Upper lobe of left lung (tissue), 4 donors: ENCODE data around the gene RAB29.

Experiments used
- EP300 ChIP-seq, 4 donors: sonication (generic); formaldehyde crosslinking; IDR thresholded peaks; one replicate each; pipeline ENCODE4 v1.5.1; 2017; ENCODE audit warnings: antibody characterized with exemption in 4 of 4, control low read depth in 2 of 4
- TF ChIP-seq, protein P1 (sequence below), 6 experiments: fragments of 450-650 bp in 4 of 6; fragments of 200-600 bp in 2 of 6; sonication (generic) in 2 of 6; IDR thresholded peaks; one replicate each; pipeline ENCODE4 v1.5.1; 2016 to 2019; ENCODE audit warnings: antibody characterized with exemption in 6 of 6

DNA sequence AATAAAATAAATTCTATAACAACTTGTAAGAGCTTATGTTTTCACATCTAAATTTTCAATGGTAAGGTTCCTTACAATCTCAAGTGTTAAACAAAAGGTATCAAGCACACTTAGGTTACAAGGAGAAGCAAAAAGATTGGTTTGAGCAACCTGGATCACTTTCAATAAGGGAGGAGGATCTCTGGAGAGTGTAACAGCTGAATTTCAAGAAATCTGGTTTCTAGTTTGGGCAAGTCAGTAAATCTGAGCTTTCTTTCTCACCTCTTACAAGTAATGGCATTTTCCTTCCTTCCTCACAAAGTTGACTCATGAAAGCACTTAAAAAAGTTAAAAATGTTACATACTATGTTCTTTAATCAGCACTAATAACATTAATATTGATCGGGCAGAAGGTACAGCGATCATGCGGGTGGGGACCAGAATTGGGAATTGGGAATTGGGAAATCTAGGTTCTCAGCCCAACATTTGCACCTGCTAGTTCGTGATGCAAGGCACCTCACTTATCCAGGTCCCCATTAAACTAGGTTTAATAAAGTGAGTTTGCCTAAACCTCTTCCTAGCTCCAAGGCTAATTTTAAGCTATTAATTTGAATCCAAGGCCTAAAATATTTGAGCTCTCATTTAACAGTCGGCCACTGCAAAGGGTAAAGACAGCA is 28.4 kb downstream of the RAB29 start:
- TF ChIP-seq, protein P1, sequence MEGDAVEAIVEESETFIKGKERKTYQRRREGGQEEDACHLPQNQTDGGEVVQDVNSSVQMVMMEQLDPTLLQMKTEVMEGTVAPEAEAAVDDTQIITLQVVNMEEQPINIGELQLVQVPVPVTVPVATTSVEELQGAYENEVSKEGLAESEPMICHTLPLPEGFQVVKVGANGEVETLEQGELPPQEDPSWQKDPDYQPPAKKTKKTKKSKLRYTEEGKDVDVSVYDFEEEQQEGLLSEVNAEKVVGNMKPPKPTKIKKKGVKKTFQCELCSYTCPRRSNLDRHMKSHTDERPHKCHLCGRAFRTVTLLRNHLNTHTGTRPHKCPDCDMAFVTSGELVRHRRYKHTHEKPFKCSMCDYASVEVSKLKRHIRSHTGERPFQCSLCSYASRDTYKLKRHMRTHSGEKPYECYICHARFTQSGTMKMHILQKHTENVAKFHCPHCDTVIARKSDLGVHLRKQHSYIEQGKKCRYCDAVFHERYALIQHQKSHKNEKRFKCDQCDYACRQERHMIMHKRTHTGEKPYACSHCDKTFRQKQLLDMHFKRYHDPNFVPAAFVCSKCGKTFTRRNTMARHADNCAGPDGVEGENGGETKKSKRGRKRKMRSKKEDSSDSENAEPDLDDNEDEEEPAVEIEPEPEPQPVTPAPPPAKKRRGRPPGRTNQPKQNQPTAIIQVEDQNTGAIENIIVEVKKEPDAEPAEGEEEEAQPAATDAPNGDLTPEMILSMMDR (IDR thresholded peaks at IDR 0.05), result no peak
- no peak for TF ChIP-seq EP300 (IDR thresholded peaks at IDR 0.05)
